Islet of Langerhans (tissue), 1 donor: ENCODE measurements around the gene HSP90AB1.
"Not testable (repeated sequence)": the region's sequence is repeated elsewhere in the genome, so short reads cannot be mapped to it uniquely, and the experiment has no call there.

Source experiments
- FAIRE-seq: peaks from one replicate; lab custom pipeline; 2011; peaks lifted over from hg19 to GRCh38; lab: Jason Lieb, UNC

HSP90AB1 gene

DNA sequence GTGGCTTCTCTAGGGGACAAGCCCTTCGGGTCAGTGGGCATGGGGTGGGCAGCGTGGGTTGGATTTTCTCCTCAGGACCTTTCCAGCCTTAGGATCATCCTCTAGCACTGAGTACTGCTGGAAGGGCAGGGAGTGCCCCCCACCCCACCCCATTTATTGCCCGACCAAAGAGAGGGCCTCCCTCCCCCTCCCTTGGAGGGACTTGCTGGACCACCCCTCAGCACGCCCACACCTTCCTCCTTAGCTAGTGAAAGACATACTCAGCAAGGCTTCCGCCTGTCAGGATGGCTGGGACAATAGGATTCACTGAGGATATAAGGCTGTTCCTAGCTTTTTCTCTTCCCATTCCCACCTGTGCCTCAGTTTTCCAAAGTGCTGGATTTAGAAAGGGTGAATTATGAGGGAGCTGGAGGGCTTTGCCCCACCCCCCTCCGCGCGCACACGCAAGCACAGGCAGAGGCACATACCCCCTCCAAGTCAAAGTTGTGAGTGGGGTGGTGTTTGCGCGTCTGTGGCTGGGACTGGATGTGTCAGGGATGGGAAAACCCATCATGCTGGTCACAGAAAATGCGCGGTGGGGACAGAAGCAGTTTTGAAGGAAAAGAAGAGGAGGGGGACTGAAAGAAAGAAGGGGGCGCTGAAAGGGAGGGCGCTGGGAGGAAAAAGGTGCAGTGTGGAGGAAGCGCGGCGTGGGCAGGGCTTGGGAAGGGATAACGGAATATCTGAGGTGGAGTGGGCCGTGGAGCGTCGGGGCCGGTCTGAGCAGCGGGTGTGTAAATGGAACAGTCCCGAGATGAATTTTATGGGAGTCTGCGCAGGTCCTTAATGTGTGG is 24.2 kb upstream of the HSP90AB1 start:
- FAIRE-seq = no peak

- no peak for FAIRE-seq
Observed at GRCh38 chr6:44223319-44224028, 23.4 kb upstream of the HSP90AB1 start, which contains the start of gene SLC29A1. SLC29A1 (plus strand) TSS chr6:44223595; CDS start chr6:44227314, 3,719 bp downstream.

DNA sequence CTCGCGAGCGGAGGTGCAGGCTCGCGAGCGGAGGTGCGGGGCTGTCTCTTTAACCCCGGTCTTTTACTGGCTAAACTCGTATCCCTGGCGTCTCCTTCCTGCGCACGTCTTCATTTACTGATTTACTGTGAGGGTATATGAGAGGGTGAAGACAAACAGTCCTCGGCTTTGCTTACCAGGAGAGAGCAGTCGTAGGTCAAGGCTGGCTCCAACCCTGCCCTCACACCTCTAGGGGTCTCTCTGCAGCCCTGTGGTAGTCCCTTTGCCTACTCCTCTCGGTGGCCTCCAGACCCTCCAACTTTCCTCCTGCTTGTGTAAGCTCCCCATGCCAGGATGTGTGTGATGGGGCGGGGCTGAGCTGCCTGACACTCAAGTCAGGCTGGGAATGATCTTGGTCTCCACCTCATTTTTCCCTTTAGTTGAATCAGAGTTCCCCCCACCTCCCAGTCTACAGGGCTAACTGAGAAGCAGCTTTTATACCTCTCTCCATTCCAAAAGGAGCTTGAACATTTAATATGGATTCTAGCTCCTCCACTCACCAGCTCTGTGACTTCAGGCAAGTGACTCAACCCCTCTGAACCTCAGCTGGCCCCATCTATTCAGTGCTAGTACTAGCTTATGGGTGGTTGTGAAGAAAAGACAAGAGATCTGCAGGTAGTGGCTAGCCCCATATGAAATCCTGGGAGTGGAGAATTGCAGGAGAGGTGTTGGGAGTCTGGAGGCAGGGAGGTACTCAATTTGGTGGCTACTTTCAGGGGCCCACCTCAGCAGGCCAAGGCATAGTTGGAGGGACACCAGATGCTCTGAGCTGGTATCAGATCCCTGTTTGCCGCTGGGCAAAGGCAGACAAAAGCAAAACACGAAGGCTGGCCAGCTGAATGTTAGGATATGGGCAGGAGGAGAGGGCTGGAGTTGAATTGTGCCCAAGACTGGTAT is 22.6 kb upstream of the HSP90AB1 start:
- no peak for FAIRE-seq

- FAIRE-seq = no peak
Observed at GRCh38 chr6:44224965-44225305, 22.0 kb upstream of the HSP90AB1 start.

- FAIRE-seq = no peak
Observed at GRCh38 chr6:44225579-44226325, 21.1 kb upstream of the HSP90AB1 start.

DNA sequence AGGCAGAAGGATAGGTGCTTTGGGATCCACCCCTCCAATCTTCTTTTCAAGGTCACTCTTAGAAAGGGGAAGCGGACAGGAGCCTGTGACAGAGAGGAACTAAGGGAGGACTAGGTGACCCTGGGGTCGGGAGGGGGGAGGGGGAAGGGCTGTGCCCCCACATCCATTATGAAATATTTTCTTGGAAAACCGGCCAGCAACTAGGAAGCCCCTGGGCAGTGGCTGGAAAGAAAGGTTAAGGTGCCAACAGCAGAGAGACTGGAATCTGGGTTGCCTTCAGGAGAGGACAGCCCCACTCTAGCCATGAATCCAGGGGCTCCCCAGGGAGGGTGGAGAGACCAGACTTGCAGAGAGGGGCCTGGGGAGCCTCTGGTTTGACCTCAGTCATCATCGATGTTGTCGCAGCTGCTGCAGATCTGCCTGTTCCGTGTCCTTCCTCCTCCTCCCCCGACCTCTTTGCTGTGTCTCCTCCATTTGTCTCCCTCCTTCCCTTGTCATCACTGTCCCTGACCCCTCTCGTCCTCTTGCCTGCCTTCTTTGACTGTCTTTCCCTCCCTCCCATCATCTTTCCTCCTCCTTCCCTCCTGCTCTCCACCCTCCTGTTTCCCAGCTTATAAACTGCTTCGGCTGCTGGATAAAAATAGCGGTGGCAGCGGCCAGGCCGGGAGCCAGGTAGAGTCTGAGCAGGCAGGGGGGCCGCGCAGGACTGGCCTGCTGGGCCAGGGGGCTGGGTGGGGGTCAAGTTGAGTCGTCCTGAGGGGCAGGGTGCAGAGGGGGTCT is 20.3 kb upstream of the HSP90AB1 start:
- FAIRE-seq = no peak

- no peak for FAIRE-seq
Observed at GRCh38 chr6:44227148-44227793, 19.6 kb upstream of the HSP90AB1 start.

GRCh38 chr6:44228031-44228430 is 18.9 kb upstream of the HSP90AB1 start:
- FAIRE-seq = no peak

GRCh38 chr6:44228433-44228832 is 18.5 kb upstream of the HSP90AB1 start:
- no peak for FAIRE-seq

- FAIRE-seq = no peak
Observed at GRCh38 chr6:44228836-44229235, 18.1 kb upstream of the HSP90AB1 start.

- no peak for FAIRE-seq
Observed at GRCh38 chr6:44229376-44230033, 17.4 kb upstream of the HSP90AB1 start.

- no peak for FAIRE-seq
Observed at GRCh38 chr6:44230034-44230675, 16.7 kb upstream of the HSP90AB1 start.

DNA sequence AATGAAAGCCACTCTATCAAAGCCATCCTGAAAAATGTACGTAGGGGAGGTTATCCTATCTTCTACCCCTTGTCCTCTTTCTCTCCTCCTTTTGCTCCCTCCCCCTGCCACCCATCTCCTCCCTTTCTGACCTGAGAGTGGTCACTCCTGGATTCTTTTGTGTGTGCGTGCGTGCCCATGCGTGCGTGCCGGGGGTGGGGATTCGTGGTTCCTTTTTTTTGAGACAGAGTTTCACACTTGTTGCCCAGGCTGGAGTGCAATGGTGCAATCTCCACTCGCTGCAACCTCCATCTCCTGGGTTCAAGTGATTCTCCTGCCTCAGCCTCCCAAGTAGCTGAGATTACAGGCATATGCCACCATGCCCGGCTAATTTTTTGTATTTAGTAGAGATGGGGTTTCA is 15.5 kb upstream of the HSP90AB1 start:
- not testable (repeated sequence) for FAIRE-seq

GRCh38 chr6:44232676-44233566 is 14.0 kb upstream of the HSP90AB1 start:
- FAIRE-seq = no peak

- FAIRE-seq = no peak
Observed at GRCh38 chr6:44233567-44234100, 13.3 kb upstream of the HSP90AB1 start.

GRCh38 chr6:44234101-44235025 is 12.5 kb upstream of the HSP90AB1 start:
- no peak for FAIRE-seq

GRCh38 chr6:44235269-44235668 is 11.6 kb upstream of the HSP90AB1 start:
- no peak for FAIRE-seq
